OCI-LY7 (cell line): ENCODE data around the gene GATA1. TPM values are rescaled to one million over a fixed set of nuclear protein-coding genes. Genes with fewer than 3 reads are reported as not detected.
A peak's percentile ranks its signal among the peaks of the same experiment; 100 is the strongest.

Experiments
- BruUV-seq: library from RNA; stranded (reverse); fragments of 400-500 nt; replicated peaks from 2 replicates; lab custom pipeline; 2021; lab: Mats Ljungman, UMichigan
- CTCF ChIA-PET: fragments of 300-600 bp; sonication (Branson Sonifier 250); formaldehyde crosslinking; loops from one replicate; lab custom pipeline; 2022; ENCODE audit warnings: antibody characterized with exemption; ENCODE audit not compliant: unreplicated experiment; lab: Charles Lee
- POLR2A ChIA-PET: fragments of 300-600 bp; sonication (Branson Sonifier 250); formaldehyde crosslinking; loops from one replicate; lab custom pipeline; 2022; ENCODE audit warnings: antibody characterized with exemption; lab: Charles Lee
- DNase-seq: peaks from one replicate; pipeline ENCODE4 v3.0.0-alpha.2; 2015; ENCODE audit warnings: low spot score
- H2AFZ ChIP-seq: fragments of 200-600 bp; sonication (generic), shearing (Covaris generic); 2 replicates; pipeline ENCODE4 v1.6.1; 2014; ENCODE audit warnings: mild to moderate bottlenecking, antibody characterized with exemption, low read length, moderate library complexity
- H3K27ac ChIP-seq: fragments of 200-600 bp; sonication (generic); 2 replicates; pipeline ENCODE4 v1.5.1; 2014; ENCODE audit warnings: mixed run types, low read depth, mild to moderate bottlenecking, moderate library complexity, low read length, inconsistent platforms; ENCODE audit not compliant: poor library complexity, severe bottlenecking
- H3K36me3 ChIP-seq: fragments of 200-600 bp; sonication (generic); 2 replicates; pipeline ENCODE4 v1.6.1; 2014; ENCODE audit warnings: mild to moderate bottlenecking, antibody characterized with exemption, low read length, moderate library complexity, mixed read lengths; ENCODE audit not compliant: insufficient read depth
- H3K4me1 ChIP-seq: fragments of 200-600 bp; sonication (generic); 2 replicates; pipeline ENCODE4 v1.5.1; 2014; ENCODE audit warnings: mild to moderate bottlenecking, low read length; ENCODE audit not compliant: insufficient read depth, poor library complexity, severe bottlenecking
- H3K4me2 ChIP-seq: fragments of 200-600 bp; sonication (generic); 2 replicates; pipeline ENCODE4 v1.6.1; 2014; ENCODE audit warnings: mild to moderate bottlenecking, low read length
- H3K4me3 ChIP-seq: fragments of 200-600 bp; sonication (generic); 2 replicates; pipeline ENCODE4 v1.5.1; 2014; ENCODE audit warnings: mild to moderate bottlenecking, low read depth, low read length; ENCODE audit not compliant: poor library complexity, severe bottlenecking
- H3K79me2 ChIP-seq: fragments of 200-600 bp; sonication (generic); 2 replicates; pipeline ENCODE4 v1.6.1; 2016; ENCODE audit warnings: low read depth, mild to moderate bottlenecking, low read length, moderate library complexity, mixed read lengths; ENCODE audit not compliant: insufficient read depth
- H3K9me2 ChIP-seq: fragments of 200-600 bp; sonication (generic); 2 replicates; pipeline ENCODE4 v1.6.1; 2016; ENCODE audit warnings: mild to moderate bottlenecking, low read length, mixed read lengths; ENCODE audit not compliant: insufficient read depth
- H3K9me3 ChIP-seq: fragments of 200-600 bp; sonication (generic); 2 replicates; pipeline ENCODE4 v1.6.1; 2014; ENCODE audit warnings: mild to moderate bottlenecking, mixed run types, low read length, mixed read lengths
- H4K20me1 ChIP-seq: fragments of 200-600 bp; sonication (generic); 2 replicates; pipeline ENCODE4 v1.6.1; 2014; ENCODE audit warnings: mild to moderate bottlenecking, antibody characterized with exemption, low read length, moderate library complexity, mixed read lengths; ENCODE audit not compliant: insufficient read depth
- CTCF ChIP-seq: fragments of 200-600 bp; sonication (generic); conservative IDR thresholded peaks from 2 replicates; pipeline ENCODE4 v1.5.1; 2014; ENCODE audit warnings: mild to moderate bottlenecking, antibody characterized with exemption, low read length, moderate library complexity, mixed read lengths
- EZH2phosphoT487 ChIP-seq: fragments of 200-600 bp; sonication (generic); IDR thresholded peaks from 2 replicates; pipeline ENCODE4 v1.6.1; 2018; ENCODE audit warnings: low read depth, borderline replicate concordance, mild to moderate bottlenecking, mixed run types, antibody characterized with exemption, low read length, moderate library complexity, mixed read lengths
- intact Hi-C: fragments of 100-400 bp; cut with micrococcal nuclease; formaldehyde crosslinking; loops from one replicate; pipeline ENCODE4 v1.10.0; 2022; ENCODE audit not compliant: unreplicated experiment
- total RNA-seq, 2 experiments: library from RNA; depleted of rRNA in 1 of 2; stranded (reverse); fragments of >200 nt in 1 of 2; shearing (Covaris generic) in 1 of 2; gene quantifications; 2 replicates each; pipeline ENCODE4 v1.2.3, GENCODE V29; 2014 to 2022

The GATA1 gene
- total RNA-seq, 2 experiments from 2014 or later, result not detected

GRCh38 chrX:48802905-48803200, 16.5 kb downstream of the GATA1 start:
- DNase-seq, result no peak
- intact Hi-C loops, result loop anchor here (5.0 to 10.0 kb wide), 2 partner anchors 66 to 92 kb away; partner anchors contain the start of genes PQBP1 and TIMM17B
- Histone ChIP-seq H2AFZ (peak overlapping the region; percentile 64; the same call in 1 of the 2 replicates), H3K4me3 (peak overlapping the region; percentile 77), H3K27ac (peak overlapping the region; percentile 86), H3K9me3 (no peaks in the 10 kb centered on the region), H3K9me2 (no peaks in the 10 kb centered on the region), H3K79me2 (peaks cover 8% of the 10 kb centered on the region; the same call in 1 of the 2 replicates), H3K4me1 (peaks cover 18% of the 10 kb centered on the region), H4K20me1 (no peaks in the 10 kb centered on the region), H3K36me3 (peaks cover 14% of the 10 kb centered on the region), H3K4me2 (peak overlapping the region; percentile 97)
- BruUV-seq, result TSS peak; percentile 54
- POLR2A ChIA-PET, result no interaction called here
- CTCF ChIA-PET, result no interaction called here
- no peak for TF ChIP-seq EZH2phosphoT487
- TF ChIP-seq CTCF, result no peak

- TF ChIP-seq EZH2phosphoT487, result no peak
- peak; percentile 40; the same call in 1 of the 2 replicates for TF ChIP-seq CTCF
- Histone ChIP-seq H3K9me2 (no peaks in the 10 kb centered on the region), H3K36me3 (peaks cover 14% of the 10 kb centered on the region), H3K79me2 (peaks cover 8% of the 10 kb centered on the region; the same call in 1 of the 2 replicates), H3K27ac (no peak overlapping the region), H3K4me3 (no peak overlapping the region), H3K4me1 (peaks cover 9% of the 10 kb centered on the region), H3K4me2 (no peak overlapping the region), H2AFZ (no peak overlapping the region), H4K20me1 (no peaks in the 10 kb centered on the region), H3K9me3 (no peaks in the 10 kb centered on the region)
- peak; percentile 13 for DNase-seq
- POLR2A ChIA-PET, result interaction anchor here (0.5 to 0.6 kb wide), 2 partner anchors 35 to 143 kb away, joined by 3 read pairs; no protein-coding TSS in a partner anchor
- intact Hi-C loops, result loop anchor here (10.0 kb wide), 1 partner anchor 89 kb away; the partner anchor contains the start of genes PQBP1 and TIMM17B
- CTCF ChIA-PET, result interaction anchor here (0.6 kb wide), 1 partner anchor 255 kb away, joined by 3 read pairs; no protein-coding TSS in a partner anchor
- BruUV-seq, result no TSS peak
Observed at GRCh38 chrX:48806081-48806480, 19.7 kb downstream of the GATA1 start.

- Histone ChIP-seq H3K9me3 (no peaks in the 10 kb centered on the region), H3K9me2 (no peaks in the 10 kb centered on the region), H3K79me2 (no peaks in the 10 kb centered on the region), H3K36me3 (no peaks in the 10 kb centered on the region; the same call in 1 of the 2 replicates), H4K20me1 (no peaks in the 10 kb centered on the region), H3K4me2 (no peak overlapping the region), H3K27ac (no peak overlapping the region), H2AFZ (no peak overlapping the region), H3K4me3 (no peak overlapping the region), H3K4me1 (no peaks in the 10 kb centered on the region)
- POLR2A ChIA-PET, result no interaction called here
- no TSS peak for BruUV-seq
- no peak for TF ChIP-seq EZH2phosphoT487
- TF ChIP-seq CTCF, result no peak
- CTCF ChIA-PET, result no interaction called here
- no peak for DNase-seq
- intact Hi-C loops, result no loop called here
Observed at GRCh38 chrX:48813644-48814043, 27.3 kb downstream of the GATA1 start.
